ENCODE data around the gene PLCB4. TPM values are rescaled to one million over a fixed set of nuclear protein-coding genes. Genes with fewer than 3 reads are reported as not detected.

Gene PLCB4
- polyA plus RNA-seq, 1 experiment, result 8.8 TPM

DNA sequence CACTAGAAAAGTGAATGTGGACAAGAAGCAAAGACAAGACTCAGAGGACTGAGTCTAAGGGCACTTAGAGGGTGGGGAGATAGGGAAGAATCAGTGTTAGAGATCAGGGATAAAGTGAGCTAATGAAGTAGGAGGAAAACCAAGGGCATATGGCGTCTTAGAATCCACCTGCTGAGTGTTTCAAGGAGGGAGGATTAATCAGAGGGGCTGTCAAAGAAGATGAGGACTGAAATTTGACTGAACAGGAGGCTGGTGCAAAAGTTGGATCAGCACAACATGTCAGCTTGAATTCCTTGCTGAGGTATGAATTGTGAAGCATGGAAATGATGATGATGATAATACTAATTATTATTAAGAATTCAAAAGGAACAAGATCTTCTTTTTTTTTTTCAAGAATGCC lies 39.4 kb downstream of the PLCB4 start:
- CTCF ChIA-PET, result interaction anchor here (0.6 kb wide), 1 partner anchor 9 kb away, joined by 4 read pairs; no protein-coding TSS in a partner anchor

GRCh38 chr20:9109566-9109965 lies 40.7 kb downstream of the PLCB4 start:
- ChIA-PET POLR2A (interaction anchor here (0.6 kb wide), 1 partner anchor 153 kb away, joined by 4 read pairs; no protein-coding TSS in a partner anchor), CTCF (interaction anchor here (1.4 to 1.5 kb wide), 2 partner anchors 11 to 29 kb away, joined by 3 read pairs; no protein-coding TSS in a partner anchor)
- Histone ChIP-seq H3K27me3 (ENCODE audit: control insufficient read depth, insufficient read depth, low read length) (no peaks in the 10 kb centered on the region), H3K4me3 (ENCODE audit: low read depth, low read length) (no peak overlapping the region), H3K36me3 (ENCODE audit: control insufficient read depth, insufficient read depth, low read length) (no peaks in the 10 kb centered on the region)
- no peak for DNase-seq (ENCODE audit: low read depth)
- TF ChIP-seq, protein P1, sequence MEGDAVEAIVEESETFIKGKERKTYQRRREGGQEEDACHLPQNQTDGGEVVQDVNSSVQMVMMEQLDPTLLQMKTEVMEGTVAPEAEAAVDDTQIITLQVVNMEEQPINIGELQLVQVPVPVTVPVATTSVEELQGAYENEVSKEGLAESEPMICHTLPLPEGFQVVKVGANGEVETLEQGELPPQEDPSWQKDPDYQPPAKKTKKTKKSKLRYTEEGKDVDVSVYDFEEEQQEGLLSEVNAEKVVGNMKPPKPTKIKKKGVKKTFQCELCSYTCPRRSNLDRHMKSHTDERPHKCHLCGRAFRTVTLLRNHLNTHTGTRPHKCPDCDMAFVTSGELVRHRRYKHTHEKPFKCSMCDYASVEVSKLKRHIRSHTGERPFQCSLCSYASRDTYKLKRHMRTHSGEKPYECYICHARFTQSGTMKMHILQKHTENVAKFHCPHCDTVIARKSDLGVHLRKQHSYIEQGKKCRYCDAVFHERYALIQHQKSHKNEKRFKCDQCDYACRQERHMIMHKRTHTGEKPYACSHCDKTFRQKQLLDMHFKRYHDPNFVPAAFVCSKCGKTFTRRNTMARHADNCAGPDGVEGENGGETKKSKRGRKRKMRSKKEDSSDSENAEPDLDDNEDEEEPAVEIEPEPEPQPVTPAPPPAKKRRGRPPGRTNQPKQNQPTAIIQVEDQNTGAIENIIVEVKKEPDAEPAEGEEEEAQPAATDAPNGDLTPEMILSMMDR (IDR thresholded peaks at IDR 0.05; ENCODE audit: insufficient read depth, low read depth, low read length), result no peak

More for the DNA sequence above, 39.4 kb downstream of the PLCB4 start:
- TF ChIP-seq, protein P1 (IDR thresholded peaks at IDR 0.05; ENCODE audit: insufficient read depth, low read depth, low read length), result no peak
- no peaks in the 10 kb centered on the region for H3K27me3 ChIP-seq (ENCODE audit: control insufficient read depth, insufficient read depth, low read length)
- H3K36me3 ChIP-seq (ENCODE audit: control insufficient read depth, insufficient read depth, low read length), result no peaks in the 10 kb centered on the region
- H3K4me3 ChIP-seq (ENCODE audit: low read depth, low read length), result no peak overlapping the region
- POLR2A ChIA-PET, result no interaction called here
- no peak for DNase-seq (ENCODE audit: low read depth)

GRCh38 chr20:9110365-9110764 lies 41.5 kb downstream of the PLCB4 start:
- Histone ChIP-seq H3K4me3 (ENCODE audit: low read depth, low read length) (no peak overlapping the region), H3K36me3 (ENCODE audit: control insufficient read depth, insufficient read depth, low read length) (no peaks in the 10 kb centered on the region), H3K27me3 (ENCODE audit: control insufficient read depth, insufficient read depth, low read length) (no peaks in the 10 kb centered on the region)
- CTCF ChIA-PET, result interaction anchor here (1.1 to 1.7 kb wide), 4 partner anchors 9 to 257 kb away, joined by 3 to 5 read pairs (median 4); no protein-coding TSS in a partner anchor
- no peak for DNase-seq (ENCODE audit: low read depth)
- TF ChIP-seq, protein P1 (IDR thresholded peaks at IDR 0.05; ENCODE audit: insufficient read depth, low read depth, low read length), result no peak
- POLR2A ChIA-PET, result no interaction called here

DNA sequence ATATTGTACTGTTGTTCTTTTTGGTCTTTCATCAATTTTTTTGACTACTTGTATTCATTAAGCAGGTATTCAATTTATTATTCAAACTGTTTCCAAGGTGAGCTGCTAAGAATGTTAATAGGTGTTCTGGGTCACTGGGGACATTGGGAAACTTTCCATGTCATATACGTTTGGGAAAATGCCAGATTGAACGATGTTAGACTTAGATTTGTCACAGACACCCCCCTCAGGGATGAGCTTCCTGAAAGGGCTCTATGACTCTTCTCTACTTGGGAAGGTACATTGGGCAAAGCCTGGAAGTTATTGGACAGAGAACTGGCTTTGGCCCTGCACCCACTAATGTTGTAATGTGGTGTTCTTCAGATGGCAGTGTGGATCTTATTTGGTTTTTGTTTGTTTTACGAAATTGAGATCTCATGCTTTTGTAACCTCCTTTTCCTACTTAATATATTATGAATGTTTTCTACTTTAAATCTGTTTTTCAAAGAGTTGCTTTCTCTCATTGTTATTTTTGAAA lies 42.1 kb downstream of the PLCB4 start:
- TF ChIP-seq, protein P1 (IDR thresholded peaks at IDR 0.05; ENCODE audit: insufficient read depth, low read depth, low read length), result no peak
- no peaks in the 10 kb centered on the region for H3K27me3 ChIP-seq (ENCODE audit: control insufficient read depth, insufficient read depth, low read length)
- ChIA-PET CTCF (interaction anchor here (0.7 to 1.7 kb wide), 4 partner anchors 9 to 321 kb away, joined by 3 to 5 read pairs (median 4); no protein-coding TSS in a partner anchor), POLR2A (no interaction called here)
- no peak overlapping the region for H3K4me3 ChIP-seq (ENCODE audit: low read depth, low read length)
- no peak for DNase-seq (ENCODE audit: low read depth)
- no peaks in the 10 kb centered on the region for H3K36me3 ChIP-seq (ENCODE audit: control insufficient read depth, insufficient read depth, low read length)

DNA sequence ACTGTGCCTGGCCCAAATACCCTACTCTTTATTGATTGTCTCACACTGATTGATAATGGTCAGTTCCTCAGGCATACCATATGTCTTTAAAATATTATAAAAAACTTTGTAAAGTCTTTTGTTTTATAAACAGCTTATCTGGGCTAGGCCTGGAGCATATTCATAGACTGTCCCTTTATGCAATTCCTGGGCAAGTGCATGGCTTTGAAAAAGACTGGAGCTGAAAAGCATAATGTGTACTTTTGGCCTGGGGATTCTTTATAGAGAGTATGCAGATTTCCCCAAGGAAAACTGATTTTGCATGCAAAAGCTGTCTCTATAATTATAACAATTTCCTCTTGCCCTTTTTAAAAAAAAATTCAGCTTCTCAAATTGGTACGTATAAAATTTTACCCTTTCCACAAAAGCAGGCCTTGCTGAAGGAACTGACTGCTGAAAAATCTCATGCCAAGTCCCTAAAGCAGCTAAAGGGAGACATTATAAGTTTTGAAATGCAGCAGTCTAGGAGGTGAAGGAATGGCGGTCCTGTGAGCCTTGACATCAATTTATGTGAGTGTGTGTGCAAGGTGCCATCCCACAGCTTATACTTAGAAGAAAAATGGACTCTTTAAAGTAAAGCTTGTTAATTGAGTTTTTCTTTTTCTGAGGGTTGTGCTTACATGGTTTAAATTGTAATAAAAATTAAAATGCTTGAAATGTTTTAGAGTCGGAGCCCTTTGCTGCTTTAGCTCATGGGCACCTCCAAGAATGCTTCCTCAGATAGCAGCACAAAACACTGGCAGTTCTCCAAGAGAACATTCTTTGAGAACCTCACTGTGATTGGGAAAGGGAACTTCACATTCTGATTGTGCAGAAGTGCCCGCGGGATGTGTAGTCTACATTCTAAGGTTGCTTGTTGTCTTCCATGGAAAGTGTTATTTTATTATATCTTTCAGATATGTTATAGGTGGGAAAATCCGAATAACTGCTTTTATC lies 43.9 kb downstream of the PLCB4 start:
- ChIA-PET CTCF (interaction anchor here (1.1 kb wide), 1 partner anchor 14 kb away, joined by 4 read pairs; no protein-coding TSS in a partner anchor), POLR2A (no interaction called here)
- TF ChIP-seq, protein P1 (IDR thresholded peaks at IDR 0.05; ENCODE audit: insufficient read depth, low read depth, low read length), result no peak
- DNase-seq (ENCODE audit: low read depth), result no peak
- Histone ChIP-seq H3K27me3 (ENCODE audit: control insufficient read depth, insufficient read depth, low read length) (no peaks in the 10 kb centered on the region), H3K4me3 (ENCODE audit: low read depth, low read length) (no peak overlapping the region), H3K36me3 (ENCODE audit: control insufficient read depth, insufficient read depth, low read length) (no peaks in the 10 kb centered on the region)

Measured in BJ (cell line).